Astrocyte of the cerebellum (primary cell): ENCODE results near the gene PPFIA4.

Experiments
- DNase-seq: peaks from one replicate; pipeline ENCODE4 v3.0.0-alpha.2; 2011; ENCODE audit warnings: low read depth
- H3K4me3 ChIP-seq: 2 replicates; pipeline ENCODE4 v1.5.1; 2011; ENCODE audit warnings: mild to moderate bottlenecking, low read depth, low read length, moderate library complexity
- CTCF ChIP-seq: IDR thresholded peaks from 2 replicates; pipeline ENCODE4 v1.5.1; 2012; ENCODE audit warnings: low read length, low read depth, moderate library complexity, mild to moderate bottlenecking; ENCODE audit errors: missing control alignments
- in situ Hi-C: cut with HindIII; loops from 2 replicates; pipeline ENCODE4 v1.10.0; 2017; ENCODE audit warnings: low sequenced_read_pairs

The PPFIA4 gene

DNA sequence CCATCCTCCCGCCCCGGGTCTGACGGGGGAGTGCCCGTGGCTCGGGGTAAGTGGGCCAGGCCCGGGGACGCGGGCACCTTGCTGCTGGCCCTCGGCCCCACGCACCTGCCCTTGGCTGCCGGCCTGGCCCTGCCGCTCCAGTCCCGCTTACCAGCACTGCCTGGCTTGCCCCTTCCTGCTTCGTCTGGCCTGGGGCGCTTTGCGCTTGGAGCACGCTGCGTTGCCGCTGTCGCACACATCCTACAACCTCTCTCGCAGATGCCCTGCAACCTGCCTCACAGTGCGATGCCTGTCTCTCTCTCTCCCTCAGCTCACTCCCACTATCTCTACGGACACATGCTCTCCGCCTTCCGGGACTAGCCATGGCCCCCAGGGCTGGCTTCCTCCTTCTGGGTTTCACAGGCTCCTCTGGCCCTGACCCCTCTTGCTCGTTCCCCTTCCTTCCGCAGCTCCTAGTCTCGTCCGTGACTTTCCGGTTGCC lies 49.8 kb downstream of the PPFIA4 start:
- in situ Hi-C loops = no loop called here
- no peak for TF ChIP-seq CTCF
- no peak overlapping the region for H3K4me3 ChIP-seq
- no peak for DNase-seq

DNA sequence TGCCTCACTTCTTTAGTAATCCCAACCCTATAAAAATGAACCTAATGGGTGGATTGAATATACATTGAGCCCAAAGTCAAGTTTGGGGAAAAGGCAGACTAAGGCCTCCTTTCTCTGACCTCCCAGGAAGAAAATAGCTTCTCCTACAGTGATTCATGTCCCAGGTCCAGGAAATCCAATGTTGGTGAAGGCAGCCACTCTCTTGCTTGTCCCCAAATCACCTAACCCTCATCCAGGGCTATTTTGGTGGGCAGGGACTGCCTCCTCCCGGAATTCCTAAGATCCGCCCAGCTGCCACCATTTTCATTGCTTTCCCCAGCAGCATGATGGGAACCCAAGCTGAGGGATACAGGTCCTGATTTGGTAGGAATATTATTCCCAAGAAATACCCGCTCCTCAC lies 51.1 kb downstream of the PPFIA4 start:
- DNase-seq = no peak
- in situ Hi-C loops = no loop called here
- no peak for TF ChIP-seq CTCF
- H3K4me3 ChIP-seq = no peak overlapping the region

DNA sequence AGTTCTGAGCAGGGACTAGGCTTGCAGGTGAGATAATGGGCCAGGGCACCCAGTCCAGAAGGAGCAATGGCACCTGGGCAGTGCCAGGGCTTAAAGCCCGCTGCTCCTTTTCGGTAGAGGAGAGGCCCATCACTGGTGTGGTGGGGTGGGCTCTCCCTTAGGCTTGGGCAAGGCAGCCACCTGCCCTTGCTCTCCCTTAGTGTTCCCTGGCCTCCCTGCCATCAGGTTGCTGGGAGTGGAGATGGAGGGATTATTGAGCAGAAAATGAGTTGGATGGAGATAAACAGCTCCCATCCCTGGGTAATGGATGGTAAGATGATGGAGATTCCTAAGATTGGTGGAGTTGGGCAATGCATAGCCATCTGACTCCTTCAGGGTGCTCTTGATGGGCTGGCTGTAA lies 51.7 kb downstream of the PPFIA4 start:
- DNase-seq = no peak
- in situ Hi-C loops = no loop called here
- TF ChIP-seq CTCF = no peak
- no peak overlapping the region for H3K4me3 ChIP-seq

- no peak overlapping the region for H3K4me3 ChIP-seq
- no peak for TF ChIP-seq CTCF
- DNase-seq = no peak
- in situ Hi-C loops = no loop called here
Observed at GRCh38 chr1:203078478-203078877, 52.2 kb downstream of the PPFIA4 start.

DNA sequence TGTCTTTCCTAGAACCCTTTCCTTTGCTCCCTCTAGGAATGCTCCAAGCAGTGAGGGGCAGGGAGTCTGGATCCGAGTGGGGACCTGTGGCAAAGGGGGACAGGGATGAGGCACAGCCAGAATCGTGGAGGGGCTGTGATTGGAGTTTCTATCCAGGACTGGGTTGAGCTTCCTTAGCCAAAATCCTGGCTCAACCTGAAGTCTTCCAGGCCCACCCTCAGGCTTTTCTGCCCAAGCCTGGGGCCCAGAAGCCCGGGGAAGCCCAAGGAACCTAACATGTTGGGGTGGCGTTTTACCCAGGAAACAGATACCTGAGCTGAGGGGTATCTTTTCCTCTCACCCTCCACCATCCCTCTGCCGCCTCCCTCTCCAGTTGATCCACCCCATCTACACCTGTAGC lies 54.2 kb downstream of the PPFIA4 start:
- no peak for TF ChIP-seq CTCF

GRCh38 chr1:203081465-203082230 lies 55.4 kb downstream of the PPFIA4 start:
- no peak for DNase-seq
- TF ChIP-seq CTCF = no peak
- in situ Hi-C loops = no loop called here
- no peak overlapping the region for H3K4me3 ChIP-seq

More for the DNA sequence above, 54.2 kb downstream of the PPFIA4 start:
- DNase-seq = no peak
- no peak overlapping the region for H3K4me3 ChIP-seq
- in situ Hi-C loops = no loop called here
